ENCODE measurements around the gene CPLX1.
"Not testable (repeated sequence)": the region's sequence is repeated elsewhere in the genome, so short reads cannot be mapped to it uniquely, and the experiment has no call there.

CPLX1 gene

DNA sequence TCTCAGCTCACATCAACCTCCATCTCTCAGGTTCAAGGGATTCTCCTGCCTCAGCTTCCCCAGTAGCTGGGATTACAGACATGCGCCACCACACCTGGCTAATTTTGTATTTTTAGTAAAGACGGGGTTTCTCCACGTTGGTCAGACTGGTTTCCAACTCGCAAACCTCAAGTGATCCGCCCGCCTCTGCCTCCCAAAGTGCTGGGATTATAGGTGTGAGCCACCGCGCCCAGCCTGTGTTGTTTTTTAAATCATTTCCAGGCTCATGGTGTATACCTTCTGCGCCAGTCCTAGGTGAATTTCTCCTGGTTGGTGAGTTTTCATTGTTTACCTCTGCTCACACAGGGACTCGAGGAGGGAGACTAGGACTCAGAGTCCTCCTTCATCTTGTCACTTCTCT lies 45.7 kb downstream of the CPLX1 start:
- in situ Hi-C loops (cut with MboI; ENCODE audit: low sequenced_read_pairs), result not testable (repeated sequence)

DNA sequence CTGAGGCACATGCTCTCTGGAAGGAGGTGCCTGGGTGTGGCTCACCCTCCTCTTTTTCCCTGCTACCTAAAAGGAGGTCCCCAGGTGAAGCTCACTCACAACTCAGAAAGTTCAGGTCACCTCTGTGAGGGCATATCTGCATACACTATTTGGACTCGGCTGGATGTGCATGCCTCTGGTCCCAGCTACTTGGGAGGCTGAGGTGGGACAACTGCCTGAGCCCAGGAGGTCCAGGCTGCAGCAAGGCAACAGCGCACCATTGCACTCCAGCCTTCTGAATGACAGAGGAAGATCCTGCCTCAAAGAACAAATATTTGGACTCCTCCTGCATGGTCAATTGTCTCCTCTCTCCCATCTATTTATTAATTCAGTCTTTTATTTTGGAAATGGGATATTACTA lies 46.4 kb downstream of the CPLX1 start:
- in situ Hi-C loops (cut with MboI; ENCODE audit: low sequenced_read_pairs), result no loop called here

DNA sequence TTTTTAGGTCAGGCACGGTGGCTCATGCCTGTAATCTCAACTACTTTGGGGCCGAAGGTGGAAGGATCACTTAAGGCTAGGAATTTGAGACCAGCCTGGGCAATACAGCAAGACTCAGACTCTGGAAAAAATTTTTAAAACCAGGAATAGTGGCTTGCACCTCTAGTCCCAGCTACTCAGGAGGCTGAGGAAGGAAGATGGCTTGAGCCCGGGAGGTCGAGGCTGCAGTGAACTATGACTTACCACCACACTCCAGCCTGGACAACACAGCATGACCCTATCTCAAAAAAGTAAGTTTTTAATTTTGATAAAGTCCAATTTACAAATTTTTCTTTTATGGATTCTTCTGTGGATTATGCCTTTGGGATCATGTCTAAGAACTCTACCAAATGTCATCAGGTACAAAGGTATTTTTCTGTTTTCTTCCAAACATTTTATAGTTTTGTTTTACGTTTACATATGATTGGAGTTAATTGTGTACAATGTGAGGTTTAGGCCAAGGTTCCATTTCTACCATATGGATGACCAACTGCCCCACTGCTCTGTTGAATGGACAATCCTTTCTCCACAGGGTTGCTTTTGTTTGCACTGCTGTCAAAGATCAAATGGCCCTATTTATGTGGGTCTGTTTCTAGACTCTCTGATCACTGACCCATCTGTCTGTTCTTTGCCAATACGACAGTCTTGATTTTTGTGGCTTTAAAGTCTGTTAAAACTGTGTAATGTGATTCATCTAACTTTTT lies 48.2 kb downstream of the CPLX1 start:
- in situ Hi-C loops (cut with MboI; ENCODE audit: low sequenced_read_pairs), result no loop called here

DNA sequence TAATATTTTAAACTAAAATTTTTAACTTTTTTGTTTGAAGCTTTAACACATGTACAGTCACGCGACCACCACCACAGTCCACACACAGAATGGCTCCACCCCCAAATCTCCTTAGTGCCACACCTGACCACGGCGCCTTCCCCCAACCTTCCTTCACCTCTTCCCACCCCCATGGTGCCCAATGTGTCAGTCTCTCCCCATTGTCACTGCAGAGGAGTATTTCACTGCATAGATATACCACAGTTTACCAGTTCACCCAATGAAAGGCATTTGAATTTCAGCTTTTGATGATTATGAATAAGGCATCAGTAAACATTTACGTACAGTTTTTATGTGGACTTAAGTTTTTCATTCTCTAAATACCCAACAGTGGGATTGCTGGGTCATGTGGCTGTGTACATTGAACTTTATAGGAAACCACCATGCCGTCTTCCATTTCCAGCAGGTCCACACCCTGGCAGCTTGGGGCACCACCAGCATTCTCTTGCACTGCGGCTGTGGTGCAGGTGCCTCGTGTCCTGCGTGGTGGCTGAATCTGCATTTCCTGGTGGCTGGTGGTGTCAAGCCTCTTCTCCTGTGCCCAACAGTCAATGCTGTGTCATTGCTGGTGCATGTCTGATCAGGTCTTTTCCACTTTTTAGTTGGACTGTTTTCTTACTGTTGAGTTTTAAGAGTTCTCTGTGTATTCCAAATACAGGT lies 49.0 kb downstream of the CPLX1 start:
- in situ Hi-C loops (cut with MboI; ENCODE audit: low sequenced_read_pairs), result no loop called here

DNA sequence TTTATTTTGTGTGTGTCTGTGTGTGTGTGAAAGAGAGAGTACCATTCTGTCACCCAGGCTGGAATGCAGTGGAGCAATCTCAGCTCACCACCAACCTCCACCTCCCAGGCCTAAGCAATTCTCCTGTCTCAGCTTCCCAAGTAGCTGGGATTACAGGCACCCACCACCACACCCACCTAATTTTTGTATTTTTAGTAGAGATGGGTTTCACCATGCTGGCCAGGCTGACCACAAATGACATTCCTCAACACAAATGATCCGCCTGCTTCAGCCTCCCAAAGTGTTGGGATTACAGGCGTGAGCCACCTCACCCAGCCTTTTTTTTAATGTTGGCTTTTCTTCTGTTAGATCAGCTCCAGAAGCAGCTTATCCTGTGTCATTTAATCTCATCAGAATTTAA lies 50.4 kb downstream of the CPLX1 start:
- in situ Hi-C loops (cut with MboI; ENCODE audit: low sequenced_read_pairs), result not testable (repeated sequence)

DNA sequence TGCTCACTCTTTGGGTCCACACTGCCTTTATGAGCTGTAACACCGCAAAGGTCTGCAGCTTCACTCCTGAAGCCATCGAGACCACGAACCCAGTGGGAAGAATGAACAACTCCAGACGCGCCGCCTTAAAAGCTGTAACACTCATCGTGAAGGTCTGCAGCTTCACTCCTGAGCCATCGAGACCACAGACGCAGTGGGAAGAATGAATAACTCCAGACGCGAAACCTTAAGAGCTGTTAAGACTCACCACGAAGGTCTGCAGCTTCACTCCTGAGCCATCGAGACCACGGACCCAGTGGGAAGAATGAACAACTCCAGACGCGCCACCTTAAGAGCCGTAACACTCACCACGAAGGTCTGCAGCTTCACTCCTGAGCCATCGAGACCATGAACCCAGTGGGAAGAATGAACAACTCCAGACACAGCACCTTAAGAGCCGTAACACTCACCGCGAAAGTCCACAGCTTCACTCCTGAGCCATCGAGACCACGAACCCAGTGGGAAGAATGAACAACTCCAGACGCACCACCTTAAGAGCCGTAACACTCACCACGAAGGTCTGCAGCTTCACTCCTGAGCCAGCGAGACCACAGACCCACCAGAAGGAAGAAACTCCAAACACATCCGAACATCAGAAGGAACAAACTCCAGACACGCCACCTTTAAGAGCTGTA lies 51.4 kb downstream of the CPLX1 start:
- in situ Hi-C loops (cut with MboI; ENCODE audit: low sequenced_read_pairs), result not testable (repeated sequence)

DNA sequence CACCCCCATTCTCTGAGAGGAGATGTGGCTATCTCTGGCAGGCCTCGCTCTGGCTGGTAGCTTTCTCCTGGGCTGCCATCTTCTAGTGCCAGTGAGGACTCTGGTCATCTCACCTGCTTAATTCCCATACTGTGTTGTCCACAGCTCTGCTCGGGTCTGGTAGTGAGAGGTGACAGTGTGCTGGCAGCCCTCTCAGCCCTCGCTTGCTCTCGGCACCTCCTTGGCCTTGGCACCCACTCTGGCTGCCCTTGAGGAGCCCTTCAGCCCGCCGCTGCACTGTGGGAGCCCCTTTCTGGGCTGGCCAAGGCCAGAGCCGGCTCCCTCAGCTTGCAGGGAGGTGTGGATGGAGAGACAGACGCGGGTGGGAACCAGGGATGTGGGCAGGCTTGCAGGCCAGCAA lies 52.7 kb downstream of the CPLX1 start:
- in situ Hi-C loops (cut with MboI; ENCODE audit: low sequenced_read_pairs), result no loop called here

DNA sequence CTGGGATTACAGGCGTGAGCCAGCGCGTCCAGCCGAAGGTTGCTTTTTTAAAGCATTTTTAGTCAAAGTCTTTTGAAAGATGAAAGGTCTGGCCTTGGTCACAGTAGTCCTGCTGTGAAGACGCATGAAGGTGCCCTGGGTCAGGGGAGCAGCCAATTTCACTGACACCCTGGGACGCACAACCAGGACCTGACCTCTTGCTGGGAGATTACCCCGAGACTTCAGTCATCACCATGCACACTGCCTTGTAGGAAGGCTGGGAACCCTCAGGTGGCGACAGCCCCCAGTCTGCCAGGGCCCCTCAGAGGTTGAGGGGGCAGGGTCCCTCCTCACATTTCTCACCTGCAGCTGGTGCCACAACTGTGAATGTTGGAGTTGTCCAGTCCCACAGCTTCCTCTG lies 53.2 kb downstream of the CPLX1 start:
- in situ Hi-C loops (cut with MboI; ENCODE audit: low sequenced_read_pairs), result no loop called here

DNA sequence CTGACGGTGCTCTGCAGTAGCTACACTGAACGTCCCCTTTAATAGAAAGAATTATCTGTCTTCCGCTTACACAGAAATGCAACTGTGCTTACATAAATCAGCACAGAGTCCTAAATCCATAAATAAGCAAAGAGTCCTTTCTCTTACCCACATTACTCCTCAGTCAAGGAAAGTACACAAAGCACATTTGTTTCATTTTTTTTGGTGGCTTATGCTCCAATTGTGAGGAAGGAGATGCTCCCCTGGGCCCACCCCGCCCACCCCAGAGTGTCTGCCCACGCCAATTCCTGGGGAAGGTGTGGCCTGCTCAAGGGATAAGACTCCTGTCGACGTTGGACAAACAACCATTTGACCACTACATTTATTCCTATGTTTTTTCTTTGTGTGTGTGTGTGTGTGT lies 53.8 kb downstream of the CPLX1 start:
- in situ Hi-C loops (cut with MboI; ENCODE audit: low sequenced_read_pairs), result no loop called here

DNA sequence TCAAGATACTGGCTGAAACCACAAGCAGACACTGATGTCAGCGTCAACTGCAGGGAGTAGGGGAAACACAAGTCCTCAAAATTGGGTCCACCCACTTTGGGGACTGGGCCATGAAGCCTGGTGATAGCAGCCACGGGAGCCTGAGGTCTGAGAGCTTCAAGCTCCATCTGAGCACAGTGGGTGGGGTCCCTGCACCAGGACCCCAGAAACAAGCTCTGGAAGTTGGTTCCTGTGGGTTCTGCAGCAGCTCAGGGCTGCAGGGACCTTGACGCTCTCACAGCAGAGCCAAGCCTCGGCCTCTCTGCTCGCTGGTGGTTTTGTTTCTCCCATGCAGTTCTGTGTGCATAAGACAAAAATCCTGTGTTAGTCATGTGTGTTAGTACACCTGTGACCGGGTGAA lies 54.5 kb downstream of the CPLX1 start:
- in situ Hi-C loops (cut with MboI; ENCODE audit: low sequenced_read_pairs), result no loop called here

DNA sequence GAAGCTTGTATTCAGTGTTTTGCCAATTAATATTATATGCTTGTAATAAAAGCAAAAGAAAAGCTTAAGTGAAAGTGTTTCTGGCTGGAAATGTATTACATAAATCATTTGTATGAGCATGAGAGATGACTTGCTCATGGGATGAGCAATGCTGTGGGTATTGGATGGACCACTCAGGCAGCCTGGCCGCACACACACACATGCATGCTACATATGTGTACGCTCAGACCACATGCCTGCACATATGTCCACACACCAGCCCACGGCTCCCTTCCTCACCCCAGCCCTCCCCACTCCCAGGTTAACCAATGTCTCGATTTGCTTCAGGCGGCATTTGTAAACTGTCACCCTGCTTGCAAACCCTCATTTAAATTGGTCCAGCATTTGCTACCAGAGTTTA lies 55.9 kb downstream of the CPLX1 start:
- in situ Hi-C loops (cut with MboI; ENCODE audit: low sequenced_read_pairs), result no loop called here

DNA sequence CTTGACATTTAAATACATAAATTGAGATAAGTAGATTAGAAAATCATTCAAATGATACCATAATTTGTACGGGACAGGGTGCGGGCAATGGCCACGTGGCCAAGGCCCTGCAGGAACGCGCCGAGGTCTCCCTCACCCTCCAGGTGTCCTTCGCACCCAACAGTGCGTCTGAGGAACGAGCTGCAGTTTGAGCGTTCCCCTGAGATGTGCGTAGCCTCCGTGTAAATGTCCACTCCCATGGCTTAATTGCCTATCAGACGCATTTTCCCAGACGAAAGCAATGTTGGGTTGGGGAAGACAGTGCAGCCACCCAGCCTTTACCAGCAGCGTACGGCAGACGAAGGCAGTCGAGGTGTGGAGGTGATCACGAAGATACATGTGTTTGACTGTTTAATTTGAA lies 56.4 kb downstream of the CPLX1 start:
- in situ Hi-C loops (cut with MboI; ENCODE audit: low sequenced_read_pairs), result no loop called here

DNA sequence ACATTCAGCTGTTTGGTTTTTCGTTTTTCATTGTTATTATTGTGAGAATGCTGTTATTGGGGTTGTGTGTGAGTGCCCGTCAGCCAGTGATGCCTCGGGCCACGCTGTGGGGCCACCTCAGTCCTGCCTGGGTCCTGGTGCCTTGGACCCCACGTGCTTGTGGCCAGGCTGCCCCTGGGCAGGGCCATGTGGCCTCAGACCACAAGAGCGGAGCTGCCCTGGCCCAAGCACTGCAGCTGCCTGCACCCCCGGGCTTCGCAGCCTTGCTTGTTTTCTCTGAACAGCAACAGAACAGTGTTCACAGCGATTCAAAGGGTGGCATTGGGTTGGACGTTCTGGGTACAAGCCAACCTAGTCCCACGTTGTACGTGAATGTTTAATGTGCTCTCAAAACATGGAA lies 56.9 kb downstream of the CPLX1 start:
- in situ Hi-C loops (cut with MboI; ENCODE audit: low sequenced_read_pairs), result no loop called here

DNA sequence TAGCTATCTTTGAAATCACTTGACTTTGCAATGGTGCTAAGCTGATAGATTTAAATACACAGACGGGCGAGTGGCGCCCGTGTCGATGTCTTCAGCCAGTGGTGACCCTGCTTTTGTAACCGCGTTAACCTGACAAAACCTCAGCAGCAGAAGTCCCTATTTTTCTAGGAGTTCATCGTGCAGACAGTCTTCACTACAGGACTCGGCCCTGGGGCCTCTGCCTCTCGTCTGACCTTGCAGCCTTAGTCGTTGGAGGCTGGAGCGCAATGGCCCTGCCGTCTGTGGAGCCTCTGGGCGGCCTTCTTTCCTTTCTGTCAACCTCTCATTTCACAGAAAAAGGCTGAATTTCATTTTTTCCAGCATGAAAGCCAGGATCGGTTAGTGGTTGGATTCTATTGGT lies 57.9 kb downstream of the CPLX1 start:
- in situ Hi-C loops (cut with MboI; ENCODE audit: low sequenced_read_pairs), result no loop called here

DNA sequence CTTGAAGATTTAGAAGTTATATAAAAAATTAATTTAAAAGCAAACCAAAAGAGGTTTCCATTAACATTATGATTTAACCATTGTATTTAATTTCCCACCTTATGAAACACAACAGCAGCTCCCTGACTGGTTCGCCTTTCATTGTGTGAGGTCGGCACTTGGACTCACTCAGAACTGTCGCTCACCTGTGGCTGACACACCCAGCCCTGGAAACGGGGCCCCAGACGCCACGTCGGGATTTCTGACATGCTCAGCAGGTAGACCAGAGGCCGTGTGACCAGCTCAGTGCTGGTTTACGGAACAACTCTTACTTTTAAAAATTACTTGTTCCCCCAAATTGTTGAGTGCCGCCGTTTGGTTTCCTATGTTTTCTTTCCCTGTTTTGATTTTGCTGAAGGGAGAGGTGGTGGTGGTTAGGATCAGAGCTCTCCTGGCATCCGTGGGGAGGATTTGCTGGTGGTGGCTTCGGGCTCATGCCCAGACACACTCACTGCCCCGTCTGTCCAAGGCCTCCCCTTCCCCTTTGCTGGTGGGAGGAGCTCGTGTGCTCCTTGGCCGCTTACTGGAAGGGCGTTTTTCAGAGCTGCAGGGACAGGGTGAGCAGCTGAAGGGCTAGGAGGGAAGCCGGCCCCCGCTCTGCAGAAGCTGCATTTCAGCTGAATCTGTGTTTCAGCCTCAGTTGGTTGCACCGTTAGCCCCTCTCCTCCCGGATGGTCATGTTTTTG lies 59.2 kb downstream of the CPLX1 start:
- in situ Hi-C loops (cut with MboI; ENCODE audit: low sequenced_read_pairs), result no loop called here

DNA sequence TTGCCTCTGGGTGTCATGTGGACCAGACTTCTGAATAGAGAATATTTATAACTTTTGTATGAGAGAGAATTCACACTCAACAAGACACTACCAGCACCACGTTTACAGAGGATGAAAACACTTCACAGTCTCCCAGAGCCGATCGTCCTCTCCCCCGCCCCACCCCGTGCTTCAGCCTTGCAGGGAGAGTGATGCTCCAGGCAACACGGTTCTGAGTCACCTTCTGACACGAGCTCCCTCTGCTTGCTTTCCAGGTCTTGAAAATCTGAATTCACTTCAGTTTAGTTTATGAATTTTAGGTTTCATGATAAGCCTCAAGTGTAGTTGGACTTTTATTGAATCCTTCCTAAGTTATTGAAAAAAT lies 59.8 kb downstream of the CPLX1 start:
- in situ Hi-C loops (cut with MboI; ENCODE audit: low sequenced_read_pairs), result no loop called here

DNA sequence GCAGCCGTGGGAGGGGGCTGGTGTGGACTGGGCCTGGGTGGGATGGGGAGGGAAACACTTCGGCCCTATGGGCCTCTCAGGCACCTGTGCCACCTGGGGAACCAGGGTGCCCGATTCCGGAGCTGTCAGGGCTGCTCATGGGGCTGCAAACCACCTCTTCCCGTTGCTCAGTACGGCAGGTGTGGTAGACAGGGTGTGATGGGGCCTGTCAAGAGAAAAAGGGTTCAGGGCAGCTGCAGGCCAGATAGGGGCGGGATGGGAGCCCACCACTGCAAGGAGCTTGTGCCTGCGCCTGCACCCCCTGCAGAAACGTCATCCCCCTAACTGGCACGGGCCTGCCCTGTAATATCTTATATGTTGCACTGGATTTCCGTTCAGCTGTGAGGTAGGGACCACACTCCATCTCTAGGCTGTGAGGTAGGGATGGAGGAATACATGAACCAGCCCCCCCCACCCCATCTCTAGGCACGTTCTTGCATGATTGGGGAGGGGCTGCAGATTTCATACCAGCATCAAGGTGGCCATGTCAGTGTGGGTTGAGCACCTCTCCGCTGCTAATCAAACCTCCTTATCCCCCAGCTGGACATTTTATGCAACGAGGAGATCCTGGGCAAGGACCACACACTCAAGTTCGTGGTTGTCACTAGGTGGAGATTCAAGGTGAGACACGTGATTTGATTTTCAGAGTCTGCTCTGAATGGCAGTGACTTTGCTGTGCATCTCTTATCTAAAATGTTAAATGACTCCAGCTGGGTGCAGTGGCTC lies 61.3 kb downstream of the CPLX1 start:
- in situ Hi-C loops (cut with MboI; ENCODE audit: low sequenced_read_pairs), result no loop called here

DNA sequence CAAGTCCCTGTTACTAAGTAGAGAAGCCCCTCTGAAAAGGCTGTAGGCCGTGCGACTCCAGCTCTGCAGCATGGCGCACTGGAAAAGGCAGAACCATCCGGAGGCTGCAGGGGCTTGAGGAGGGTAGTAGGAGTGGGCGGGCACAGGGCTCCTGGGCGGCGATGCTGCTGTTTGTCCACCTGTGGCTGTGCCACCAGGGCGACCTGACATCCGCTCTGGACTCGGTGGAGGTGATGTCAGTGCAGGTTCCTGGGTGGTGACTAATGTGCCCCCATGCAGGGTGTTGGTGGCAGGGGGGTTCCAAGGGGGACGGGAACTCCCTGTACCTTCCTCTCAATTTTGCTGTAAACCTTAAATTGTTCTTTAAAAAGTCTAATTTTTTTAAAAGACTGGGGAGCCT lies 62.0 kb downstream of the CPLX1 start:
- in situ Hi-C loops (cut with MboI; ENCODE audit: low sequenced_read_pairs), result no loop called here

DNA sequence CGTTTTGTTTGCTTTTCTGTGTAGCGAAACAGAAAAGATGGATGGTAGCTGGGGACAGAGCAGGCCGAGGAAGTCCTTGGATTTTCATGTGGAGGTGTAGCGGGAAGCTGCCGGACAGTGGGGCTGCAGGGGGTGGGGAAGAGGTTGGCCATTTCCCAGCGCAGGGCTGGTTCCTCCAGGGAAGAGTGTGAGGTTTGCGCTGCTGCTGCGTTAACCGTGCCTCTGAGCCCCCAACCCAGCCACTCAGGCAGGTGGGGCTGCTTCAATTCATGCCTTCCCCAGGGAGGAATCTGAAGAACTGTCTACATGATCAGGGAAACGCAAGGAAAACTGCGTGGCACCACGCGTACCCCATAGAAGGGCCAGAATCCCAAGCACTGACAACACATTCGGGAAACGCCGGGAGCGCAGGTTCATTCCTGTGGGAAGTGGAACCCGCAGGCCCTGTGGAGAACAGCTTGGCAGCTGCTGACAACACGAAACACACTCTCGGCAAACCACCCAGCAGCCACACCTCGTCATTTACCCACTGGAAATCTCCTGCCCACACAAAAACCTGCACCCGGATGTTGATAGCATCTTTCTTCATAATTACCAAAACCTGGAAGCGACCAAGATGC lies 62.6 kb downstream of the CPLX1 start:
- in situ Hi-C loops (cut with MboI; ENCODE audit: low sequenced_read_pairs), result no loop called here
